Mucosa of rectum (tissue), 2 donors: ENCODE measurements around the gene TIPIN.
"Not testable (repeated sequence)": the region's sequence is repeated elsewhere in the genome, so short reads cannot be mapped to it uniquely, and the experiment has no call there.

ENCODE experiments used
- H3K27ac ChIP-seq, 2 donors: one replicate each; pipeline ENCODE4 v1.7.0; 2013; ENCODE audit warnings: inconsistent platforms in 2 of 2, low read depth in 2 of 2, low read length in 2 of 2
- H3K27me3 ChIP-seq, 2 donors: one replicate each; pipeline ENCODE4 v1.7.0; 2013; ENCODE audit warnings: low read length in 2 of 2; ENCODE audit not compliant: control insufficient read depth in 2 of 2, insufficient read depth in 2 of 2
- H3K36me3 ChIP-seq, 2 donors: one replicate each; pipeline ENCODE4 v1.7.0; 2013; ENCODE audit warnings: low read length in 2 of 2; ENCODE audit not compliant: control insufficient read depth in 2 of 2, insufficient read depth in 2 of 2
- H3K4me1 ChIP-seq, 2 donors: one replicate each; pipeline ENCODE4 v1.7.0; 2013; ENCODE audit warnings: low read length in 2 of 2, mild to moderate bottlenecking in 1 of 2; ENCODE audit not compliant: control insufficient read depth in 2 of 2, insufficient read depth in 2 of 2
- H3K4me3 ChIP-seq, 2 donors: one replicate each; pipeline ENCODE4 v1.7.0; 2013; ENCODE audit warnings: low read length in 2 of 2
- H3K9ac ChIP-seq, 2 donors: one replicate each; pipeline ENCODE4 v1.7.0; 2013; ENCODE audit warnings: low read length in 2 of 2, low read depth in 1 of 2, mild to moderate bottlenecking in 1 of 2
- H3K9me3 ChIP-seq, 2 donors: one replicate each; pipeline ENCODE4 v1.7.0; 2013; ENCODE audit warnings: low read length in 2 of 2; ENCODE audit not compliant: control insufficient read depth in 2 of 2
- donor health status: healthy.
- donor health status: Normal muscosa, but diverticular disease.

The TIPIN gene

GRCh38 chr15:66356077-66356358, 467 bp downstream of the TIPIN start:
- Histone ChIP-seq H3K36me3 (peaks cover 0 to 2% of the 10 kb centered on the region in 2 donors), H3K27me3 (no peaks in the 10 kb centered on the region), H3K27ac (peak overlapping the region; percentile 34 to 58), H3K4me1 (peaks cover 5% of the 10 kb centered on the region in 2 donors), H3K4me3 (peak overlapping the region; percentile 92 to 94), H3K9me3 (no peaks in the 10 kb centered on the region), H3K9ac (peak overlapping the region; percentile 82 to 91)

- not testable (repeated sequence) for H3K9ac ChIP-seq, H3K27ac ChIP-seq, H3K4me1 ChIP-seq, H3K27me3 ChIP-seq, H3K36me3 ChIP-seq, H3K9me3 ChIP-seq, H3K4me3 ChIP-seq
Measured at GRCh38 chr15:66348530-66348929, 8.0 kb downstream of the TIPIN start.

GRCh38 chr15:66328771-66329170, 27.7 kb downstream of the TIPIN start:
- Histone ChIP-seq H3K27ac (no peak overlapping the region), H3K9me3 (no peaks in the 10 kb centered on the region), H3K36me3 (peaks cover 22 to 52% of the 10 kb centered on the region in 2 donors), H3K9ac (no peak overlapping the region), H3K4me1 (no peaks in the 10 kb centered on the region), H3K4me3 (no peak overlapping the region), H3K27me3 (no peaks in the 10 kb centered on the region)

- Histone ChIP-seq H3K27ac (no peak overlapping the region), H3K36me3 (peaks cover 24 to 57% of the 10 kb centered on the region in 2 donors), H3K9ac (no peak overlapping the region), H3K9me3 (no peaks in the 10 kb centered on the region), H3K4me1 (no peaks in the 10 kb centered on the region), H3K4me3 (no peak overlapping the region), H3K27me3 (no peaks in the 10 kb centered on the region)
Measured at GRCh38 chr15:66327736-66328135, 28.7 kb downstream of the TIPIN start.

GRCh38 chr15:66326051-66326450, 30.4 kb downstream of the TIPIN start:
- H3K36me3 ChIP-seq: peaks cover 29 to 60% of the 10 kb centered on the region in 2 donors
- no peak overlapping the region for H3K27ac ChIP-seq
- no peak overlapping the region for H3K4me3 ChIP-seq
- no peaks in the 10 kb centered on the region for H3K9me3 ChIP-seq
- no peaks in the 10 kb centered on the region for H3K27me3 ChIP-seq
- no peaks in the 10 kb centered on the region for H3K4me1 ChIP-seq
- no peak overlapping the region for H3K9ac ChIP-seq

GRCh38 chr15:66323312-66323928, 33.1 kb downstream of the TIPIN start:
- H3K4me3 ChIP-seq: no peak overlapping the region
- no peak overlapping the region for H3K27ac ChIP-seq
- peaks cover 23 to 65% of the 10 kb centered on the region in 2 donors for H3K36me3 ChIP-seq
- no peaks in the 10 kb centered on the region for H3K27me3 ChIP-seq
- no peak overlapping the region for H3K9ac ChIP-seq
- H3K9me3 ChIP-seq: no peaks in the 10 kb centered on the region
- H3K4me1 ChIP-seq: no peaks in the 10 kb centered on the region

GRCh38 chr15:66312144-66312543, 44.3 kb downstream of the TIPIN start:
- Histone ChIP-seq H3K9ac (no peak overlapping the region), H3K27me3 (no peaks in the 10 kb centered on the region), H3K36me3 (peaks cover 46 to 73% of the 10 kb centered on the region in 2 donors), H3K4me1 (no peaks in the 10 kb centered on the region), H3K4me3 (no peak overlapping the region), H3K27ac (no peak overlapping the region), H3K9me3 (no peaks in the 10 kb centered on the region)

GRCh38 chr15:66310786-66311185, 45.7 kb downstream of the TIPIN start:
- Histone ChIP-seq H3K27ac (no peak overlapping the region), H3K4me1 (peaks cover 0 to 5% of the 10 kb centered on the region in 2 donors), H3K9me3 (no peaks in the 10 kb centered on the region), H3K4me3 (no peak overlapping the region), H3K27me3 (no peaks in the 10 kb centered on the region), H3K9ac (no peak overlapping the region), H3K36me3 (peaks cover 45 to 64% of the 10 kb centered on the region in 2 donors)

GRCh38 chr15:66309828-66310227, 46.7 kb downstream of the TIPIN start:
- no peak overlapping the region for H3K9ac ChIP-seq
- H3K9me3 ChIP-seq: no peaks in the 10 kb centered on the region
- H3K36me3 ChIP-seq: peaks cover 36 to 56% of the 10 kb centered on the region in 2 donors
- no peak overlapping the region for H3K27ac ChIP-seq
- no peaks in the 10 kb centered on the region for H3K27me3 ChIP-seq
- H3K4me1 ChIP-seq: peaks cover 2 to 5% of the 10 kb centered on the region in 2 donors
- H3K4me3 ChIP-seq: no peak overlapping the region

GRCh38 chr15:66308531-66308930, 48.0 kb downstream of the TIPIN start:
- no peaks in the 10 kb centered on the region for H3K9me3 ChIP-seq
- peaks cover 27 to 45% of the 10 kb centered on the region in 2 donors for H3K36me3 ChIP-seq
- peaks cover 2 to 5% of the 10 kb centered on the region in 2 donors for H3K4me1 ChIP-seq
- no peak overlapping the region for H3K27ac ChIP-seq
- no peak overlapping the region for H3K9ac ChIP-seq
- H3K4me3 ChIP-seq: no peak overlapping the region
- H3K27me3 ChIP-seq: no peaks in the 10 kb centered on the region

GRCh38 chr15:66306381-66306780, 50.1 kb downstream of the TIPIN start:
- Histone ChIP-seq H3K9me3 (no peaks in the 10 kb centered on the region), H3K9ac (no peak overlapping the region), H3K4me1 (peaks cover 2 to 5% of the 10 kb centered on the region in 2 donors), H3K27ac (no peak overlapping the region), H3K36me3 (peaks cover 24 to 37% of the 10 kb centered on the region in 2 donors), H3K4me3 (peak overlapping the region in 1 of 2 donors; percentile 7), H3K27me3 (no peaks in the 10 kb centered on the region)
